Activated CD8-positive, alpha-beta T cell treated with anti-CD3 and anti-CD28 coated beads, Interleukin-2, amount 10 ng/mL, durations not matched to agents 7 days and 5 days (primary cell): Measurements from ENCODE around the gene P2RY6. TPM values are rescaled to one million over a fixed set of nuclear protein-coding genes. Genes with fewer than 3 reads are reported as not detected.

Source experiments
- ATAC-seq: fragments of 150-1000 bp; cut with Tn5 transposase; one replicate; pipeline ENCODE4 v1.10.0; 2021; ENCODE audit warnings: moderate library complexity
- CTCF ChIA-PET: fragments of 350-600 bp; sonication (Branson Sonifier 250); formaldehyde crosslinking; loops from one replicate; lab custom pipeline; 2021; ENCODE audit warnings: antibody characterized with exemption; lab: Charles Lee
- POLR2A ChIA-PET: fragments of 350-600 bp; sonication (Branson Sonifier 250); formaldehyde crosslinking; loops from one replicate; lab custom pipeline; 2021; ENCODE audit warnings: antibody characterized with exemption; lab: Charles Lee
- DNase-seq: peaks from one replicate; pipeline ENCODE4 v3.0.0-alpha.2; 2020
- H3K27ac Mint-ChIP-seq: one replicate; pipeline ENCODE4 v1.8.0; 2021; ENCODE audit warnings: mild to moderate bottlenecking, mixed read lengths
- H3K27me3 Mint-ChIP-seq: one replicate; pipeline ENCODE4 v1.8.0; 2021; ENCODE audit warnings: low read depth, mixed read lengths
- H3K36me3 Mint-ChIP-seq: one replicate; pipeline ENCODE4 v1.8.0; 2021; ENCODE audit warnings: low read depth, mixed read lengths
- H3K4me1 Mint-ChIP-seq: one replicate; pipeline ENCODE4 v1.8.0; 2021; ENCODE audit warnings: low read depth, mixed read lengths
- H3K4me3 Mint-ChIP-seq: one replicate; pipeline ENCODE4 v1.8.0; 2021; ENCODE audit warnings: mild to moderate bottlenecking, mixed read lengths
- H3K9me3 Mint-ChIP-seq: one replicate; pipeline ENCODE4 v1.8.0; 2022; ENCODE audit warnings: mixed read lengths; ENCODE audit not compliant: insufficient read depth
- total RNA-seq, 2 experiments: library from RNA; stranded (reverse); gene quantifications; one replicate each; pipeline ENCODE4 v1.2.3, GENCODE V29; 2021

Gene P2RY6
- total RNA-seq, 2 experiments from 2014 or later = not detected

DNA sequence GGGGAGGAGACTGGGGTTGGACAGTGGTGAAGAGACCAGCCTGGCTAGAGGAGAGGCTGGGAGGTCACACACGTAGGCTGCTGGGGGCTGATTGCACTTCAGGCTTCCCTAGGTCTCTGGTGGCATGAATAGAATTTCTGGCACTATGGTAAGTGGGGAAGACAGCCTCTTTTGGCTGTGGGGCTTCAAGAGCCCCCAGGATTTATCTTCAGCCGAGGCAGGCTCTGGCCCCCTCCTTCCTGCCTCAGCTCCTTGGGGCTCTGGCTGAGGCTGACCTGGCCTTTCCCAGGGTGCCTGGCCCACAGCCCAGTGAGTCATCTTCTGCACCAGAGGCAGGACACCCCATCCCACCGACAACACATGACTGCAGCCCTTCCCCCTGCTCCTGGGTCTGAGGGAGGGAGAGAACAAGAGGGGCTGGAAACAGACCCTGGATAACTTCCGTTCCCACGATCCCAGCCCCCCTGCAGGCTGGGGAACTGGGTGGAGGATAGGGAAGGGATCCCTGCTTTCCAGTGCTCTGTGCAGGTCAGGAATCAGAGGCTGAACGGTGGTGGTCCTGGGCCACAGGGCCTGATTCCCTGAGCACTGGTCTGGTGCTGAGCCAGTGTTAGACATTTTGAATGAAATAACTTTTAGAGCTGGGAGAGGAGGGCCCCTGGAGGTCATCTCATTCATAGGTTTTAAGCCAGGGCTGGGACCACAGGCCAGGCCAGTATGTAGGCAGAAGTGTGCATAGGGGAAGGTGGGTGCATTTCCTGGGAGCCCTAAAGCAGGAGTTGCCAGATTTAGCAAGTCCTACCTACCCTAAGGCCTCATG, 62.5 kb downstream of the P2RY6 start:
- no peak overlapping the region for H3K27ac Mint-ChIP-seq
- peaks cover 2% of the 10 kb centered on the region for H3K27me3 Mint-ChIP-seq
- H3K4me1 Mint-ChIP-seq = peaks cover 11% of the 10 kb centered on the region
- CTCF ChIA-PET = interaction anchor here (0.7 to 4.6 kb wide), 21 partner anchors 7 to 150 kb away, joined by 3 to 93 read pairs (median 7); partner anchors contain the start of gene ARHGEF17
- no peaks in the 10 kb centered on the region for H3K9me3 Mint-ChIP-seq
- H3K4me3 Mint-ChIP-seq = no peak overlapping the region
- no peaks in the 10 kb centered on the region for H3K36me3 Mint-ChIP-seq
- DNase-seq (no peak), ATAC-seq (no peak)
- POLR2A ChIA-PET = no interaction called here

DNA sequence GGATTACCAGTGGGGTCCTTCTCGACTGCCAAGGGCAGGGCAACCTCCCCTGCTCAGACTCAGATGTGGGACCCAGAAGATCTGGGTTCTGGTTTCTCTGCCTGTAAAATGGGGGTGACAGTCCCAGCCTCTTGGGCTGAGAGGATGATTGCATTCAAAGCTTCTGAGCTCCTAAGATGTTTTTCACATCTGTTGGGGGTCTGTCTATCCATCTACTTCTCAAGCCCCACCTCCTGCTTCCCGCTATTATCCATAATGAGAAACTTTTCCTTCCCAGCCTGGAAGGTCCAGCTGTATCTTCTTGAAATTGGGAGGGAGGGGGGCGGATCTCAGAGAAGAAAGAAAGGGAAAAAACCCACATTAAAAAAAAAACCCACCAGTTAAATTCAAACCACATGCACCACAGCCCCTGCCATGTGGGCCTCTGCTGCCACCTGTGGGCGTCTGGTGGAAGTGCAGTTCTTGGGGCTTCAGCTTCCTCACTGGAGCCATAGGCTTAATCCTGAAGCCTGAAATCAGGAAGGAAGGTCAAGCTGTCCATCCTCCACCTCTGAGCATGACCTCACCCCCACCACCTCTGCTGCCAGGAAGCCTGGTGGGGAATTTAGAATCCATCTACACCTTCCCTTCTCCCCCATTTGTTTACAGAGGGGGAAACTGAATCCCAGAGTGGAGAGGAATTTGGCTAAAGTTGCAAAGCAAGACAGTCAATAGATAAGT, 63.2 kb downstream of the P2RY6 start:
- peaks cover 11% of the 10 kb centered on the region for H3K4me1 Mint-ChIP-seq
- H3K9me3 Mint-ChIP-seq = no peaks in the 10 kb centered on the region
- no peaks in the 10 kb centered on the region for H3K36me3 Mint-ChIP-seq
- H3K27me3 Mint-ChIP-seq = peaks cover under 1% of the 10 kb centered on the region
- no peak overlapping the region for H3K27ac Mint-ChIP-seq
- CTCF ChIA-PET = interaction anchor here (0.6 to 4.6 kb wide), 25 partner anchors 8 to 268 kb away, joined by 3 to 93 read pairs (median 5); partner anchors contain the start of gene ARHGEF17
- DNase-seq = peak; percentile 82
- H3K4me3 Mint-ChIP-seq = no peak overlapping the region
- ATAC-seq = peak; percentile 63
- POLR2A ChIA-PET = no interaction called here

GRCh38 chr11:73337846-73338245, 65.7 kb downstream of the P2RY6 start:
- CTCF ChIA-PET = interaction anchor here (0.9 to 4.6 kb wide), 8 partner anchors 13 to 324 kb away, joined by 3 to 93 read pairs (median 22); partner anchors contain the start of gene ARHGEF17
- Mint-ChIP-seq H3K9me3 (no peaks in the 10 kb centered on the region), H3K27ac (no peak overlapping the region), H3K36me3 (no peaks in the 10 kb centered on the region), H3K4me3 (no peak overlapping the region), H3K4me1 (peaks cover 11% of the 10 kb centered on the region), H3K27me3 (no peaks in the 10 kb centered on the region)
- POLR2A ChIA-PET = interaction anchor here (0.7 kb wide), 1 partner anchor 19 kb away, joined by 4 read pairs; no protein-coding TSS in a partner anchor
- DNase-seq (no peak), ATAC-seq (no peak)

- Mint-ChIP-seq H3K4me3 (no peak overlapping the region), H3K27me3 (no peaks in the 10 kb centered on the region), H3K27ac (no peak overlapping the region), H3K36me3 (no peaks in the 10 kb centered on the region), H3K4me1 (peaks cover 11% of the 10 kb centered on the region), H3K9me3 (no peaks in the 10 kb centered on the region)
- POLR2A ChIA-PET = interaction anchor here (0.6 kb wide), 1 partner anchor 72 kb away, joined by 5 read pairs; no protein-coding TSS in a partner anchor
- CTCF ChIA-PET = interaction anchor here (4.0 kb wide), 1 partner anchor 13 kb away, joined by 62 read pairs; no protein-coding TSS in a partner anchor
- DNase-seq (no peak), ATAC-seq (no peak)
These were observed 66.1 kb downstream of the P2RY6 start for GRCh38 chr11:73338279-73338678.

GRCh38 chr11:73340164-73340563, 68.0 kb downstream of the P2RY6 start:
- no peak for DNase-seq
- no peaks in the 10 kb centered on the region for H3K9me3 Mint-ChIP-seq
- peaks cover 10% of the 10 kb centered on the region for H3K4me1 Mint-ChIP-seq
- H3K4me3 Mint-ChIP-seq = no peak overlapping the region
- CTCF ChIA-PET = interaction anchor here (1.9 kb wide), 1 partner anchor 34 kb away, joined by 5 read pairs; no protein-coding TSS in a partner anchor
- POLR2A ChIA-PET = no interaction called here
- H3K36me3 Mint-ChIP-seq = no peaks in the 10 kb centered on the region
- no peaks in the 10 kb centered on the region for H3K27me3 Mint-ChIP-seq
- no peak overlapping the region for H3K27ac Mint-ChIP-seq
- no peak for ATAC-seq

GRCh38 chr11:73342633-73343032, 70.5 kb downstream of the P2RY6 start:
- no peak for DNase-seq
- Mint-ChIP-seq H3K4me1 (no peaks in the 10 kb centered on the region), H3K9me3 (no peaks in the 10 kb centered on the region), H3K36me3 (no peaks in the 10 kb centered on the region), H3K27me3 (no peaks in the 10 kb centered on the region), H3K27ac (no peak overlapping the region), H3K4me3 (no peak overlapping the region)
- POLR2A ChIA-PET = no interaction called here
- CTCF ChIA-PET = interaction anchor here (2.0 kb wide), 1 partner anchor 9 kb away, joined by 12 read pairs; no protein-coding TSS in a partner anchor
- no peak for ATAC-seq

GRCh38 chr11:73343076-73343873, 71.1 kb downstream of the P2RY6 start:
- H3K4me1 Mint-ChIP-seq = no peaks in the 10 kb centered on the region
- no peaks in the 10 kb centered on the region for H3K9me3 Mint-ChIP-seq
- no peak overlapping the region for H3K4me3 Mint-ChIP-seq
- H3K27me3 Mint-ChIP-seq = peaks cover under 1% of the 10 kb centered on the region
- no peak overlapping the region for H3K27ac Mint-ChIP-seq
- DNase-seq (no peak), ATAC-seq (no peak)
- POLR2A ChIA-PET = no interaction called here
- no peaks in the 10 kb centered on the region for H3K36me3 Mint-ChIP-seq
- CTCF ChIA-PET = no interaction called here

DNA sequence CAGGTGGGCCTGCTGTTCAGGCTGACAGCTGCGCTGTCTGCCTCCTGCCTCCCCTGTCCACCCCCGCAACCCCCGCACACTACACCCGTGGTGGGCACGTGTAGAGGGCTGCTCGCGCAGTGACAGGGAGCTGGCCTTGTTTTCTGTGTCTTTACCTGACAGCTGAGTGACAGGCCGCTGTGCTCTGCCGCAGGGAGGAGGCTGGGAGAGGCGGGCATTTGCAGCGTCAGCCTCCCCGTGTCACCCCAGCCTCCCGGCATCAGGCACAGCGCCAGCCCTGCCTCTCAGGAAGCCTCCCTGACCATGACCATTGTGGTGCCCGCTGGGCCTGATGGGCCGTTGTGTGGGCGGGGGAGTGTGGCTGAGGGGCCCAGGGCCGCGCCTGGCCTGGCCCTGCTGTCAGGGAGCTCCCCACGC, 72.1 kb downstream of the P2RY6 start:
- H3K9me3 Mint-ChIP-seq = no peaks in the 10 kb centered on the region
- ATAC-seq = no peak
- no peaks in the 10 kb centered on the region for H3K4me1 Mint-ChIP-seq
- H3K27me3 Mint-ChIP-seq = peaks cover 2% of the 10 kb centered on the region
- H3K4me3 Mint-ChIP-seq = no peak overlapping the region
- no peaks in the 10 kb centered on the region for H3K36me3 Mint-ChIP-seq
- no peak overlapping the region for H3K27ac Mint-ChIP-seq
- ChIA-PET CTCF (no interaction called here), POLR2A (interaction anchor here (0.6 kb wide), 1 partner anchor 1996 kb away, joined by 3 read pairs; no protein-coding TSS in a partner anchor)
- no peak for DNase-seq

- DNase-seq (no peak), ATAC-seq (no peak)
- no peak overlapping the region for H3K4me3 Mint-ChIP-seq
- H3K27ac Mint-ChIP-seq = peak overlapping the region; percentile 24
- H3K9me3 Mint-ChIP-seq = no peaks in the 10 kb centered on the region
- H3K36me3 Mint-ChIP-seq = no peaks in the 10 kb centered on the region
- CTCF ChIA-PET = no interaction called here
- peaks cover 6% of the 10 kb centered on the region for H3K4me1 Mint-ChIP-seq
- POLR2A ChIA-PET = no interaction called here
- H3K27me3 Mint-ChIP-seq = peaks cover 2% of the 10 kb centered on the region
These were observed 73.5 kb downstream of the P2RY6 start for GRCh38 chr11:73345481-73346160.

DNA sequence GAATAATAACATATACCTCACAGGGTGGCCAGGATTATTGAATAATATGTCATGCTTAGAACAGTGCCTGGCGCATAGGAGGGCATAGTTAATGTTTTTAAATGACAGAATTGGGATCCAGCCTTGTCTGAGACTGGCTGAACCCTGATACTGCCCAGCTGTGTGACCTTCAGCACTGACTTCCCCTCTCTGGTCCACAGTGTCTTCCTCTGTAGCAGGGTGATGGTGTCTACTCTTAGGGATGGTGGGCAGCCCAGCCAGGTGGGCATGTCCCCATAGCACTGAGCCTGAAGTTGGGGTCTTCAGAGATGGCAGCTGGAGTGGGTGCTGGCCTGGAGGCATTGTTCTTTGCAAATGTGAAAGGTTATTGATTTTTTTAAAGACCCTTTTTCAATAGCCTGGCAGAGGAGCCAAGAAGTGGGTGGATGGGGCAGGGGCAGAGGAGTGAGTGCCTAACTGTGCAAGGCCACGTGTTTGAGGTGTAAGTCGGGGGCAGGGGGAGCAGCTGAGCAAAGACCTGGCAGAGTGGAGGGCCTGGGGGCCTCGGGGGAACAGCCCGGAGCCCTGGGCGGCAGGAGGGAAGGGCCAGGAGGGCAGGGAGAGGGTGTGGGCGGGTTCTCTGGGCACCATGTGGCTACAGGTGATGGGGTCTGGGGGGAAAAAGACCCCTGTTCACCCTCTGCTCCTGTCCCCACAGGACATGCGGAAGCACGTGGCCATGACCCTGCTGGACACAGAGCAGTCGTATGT, 74.2 kb downstream of the P2RY6 start:
- ChIA-PET POLR2A (no interaction called here), CTCF (no interaction called here)
- H3K27me3 Mint-ChIP-seq = peaks cover 2% of the 10 kb centered on the region
- DNase-seq = no peak
- ATAC-seq = no peak
- H3K9me3 Mint-ChIP-seq = no peaks in the 10 kb centered on the region
- H3K4me3 Mint-ChIP-seq = no peak overlapping the region
- no peak overlapping the region for H3K27ac Mint-ChIP-seq
- no peaks in the 10 kb centered on the region for H3K36me3 Mint-ChIP-seq
- peaks cover 7% of the 10 kb centered on the region for H3K4me1 Mint-ChIP-seq
